CD8-positive, alpha-beta memory T cell (primary cell): ENCODE results near the gene SCN5A. TPM values are rescaled to one million over a fixed set of nuclear protein-coding genes. Genes with fewer than 3 reads are reported as not detected.

Experiments
- CTCF ChIA-PET: fragments of 350-600 bp; sonication (Branson Sonifier 250); formaldehyde crosslinking; loops from one replicate; lab custom pipeline; 2021; ENCODE audit warnings: antibody characterized with exemption; lab: Charles Lee
- POLR2A ChIA-PET: fragments of 350-600 bp; sonication (Branson Sonifier 250); formaldehyde crosslinking; loops from one replicate; lab custom pipeline; 2021; ENCODE audit warnings: antibody characterized with exemption; lab: Charles Lee
- DNase-seq, 5 donors: peaks; one replicate each; pipeline versions ENCODE4 v3.0.0 to v3.0.0-alpha.2; 2020 to 2022; ENCODE audit warnings: mixed read lengths in 1 of 5
- H3K27ac ChIP-seq: one replicate; pipeline ENCODE4 v1.7.0; 2013; ENCODE audit warnings: low read depth, mild to moderate bottlenecking, low read length, moderate library complexity
- H3K27me3 ChIP-seq: 2 replicates; pipeline ENCODE4 v1.7.0; 2013; ENCODE audit warnings: low read length, mild to moderate bottlenecking; ENCODE audit not compliant: insufficient read depth, poor library complexity, severe bottlenecking
- H3K36me3 ChIP-seq: 2 replicates; pipeline ENCODE4 v1.7.0; 2013; ENCODE audit warnings: mild to moderate bottlenecking, low read length, moderate library complexity; ENCODE audit not compliant: insufficient read depth
- H3K4me1 ChIP-seq: 2 replicates; pipeline ENCODE4 v1.7.0; 2013; ENCODE audit warnings: mild to moderate bottlenecking, low read length, moderate library complexity; ENCODE audit not compliant: insufficient read depth
- H3K4me3 ChIP-seq: 2 replicates; pipeline ENCODE4 v1.7.0; 2013; ENCODE audit warnings: mild to moderate bottlenecking, low read length
- H3K9me3 ChIP-seq: 2 replicates; pipeline ENCODE4 v1.7.0; 2013; ENCODE audit warnings: mild to moderate bottlenecking, low read length
- H3K27ac Mint-ChIP-seq, 8 donors: one replicate each; pipeline ENCODE4 v1.8.0; 2020 to 2021; ENCODE audit warnings: mixed read lengths in 8 of 8, mild to moderate bottlenecking in 6 of 8, inconsistent platforms in 3 of 8, moderate library complexity in 3 of 8
- H3K27me3 Mint-ChIP-seq, 2 donors: one replicate each; pipeline ENCODE4 v1.8.0; 2020 to 2021; ENCODE audit warnings: mixed read lengths in 2 of 2, mild to moderate bottlenecking in 1 of 2, moderate library complexity in 1 of 2
- H3K36me3 Mint-ChIP-seq, 3 donors: one replicate each; pipeline ENCODE4 v1.8.0; 2020 to 2021; ENCODE audit warnings: mixed read lengths in 3 of 3, inconsistent platforms in 1 of 3, mild to moderate bottlenecking in 1 of 3
- H3K4me1 Mint-ChIP-seq, 3 donors: one replicate each; pipeline ENCODE4 v1.8.0; 2020 to 2021; ENCODE audit warnings: mixed read lengths in 3 of 3, inconsistent platforms in 1 of 3, mild to moderate bottlenecking in 1 of 3
- H3K4me3 Mint-ChIP-seq, 7 donors: one replicate each; pipeline ENCODE4 v1.8.0; 2020 to 2021; ENCODE audit warnings: mixed read lengths in 7 of 7, mild to moderate bottlenecking in 6 of 7, moderate library complexity in 4 of 7, inconsistent platforms in 2 of 7
- H3K9me3 Mint-ChIP-seq, 5 donors: one replicate each; pipeline ENCODE4 v1.8.0; 2020 to 2022; ENCODE audit warnings: mixed read lengths in 5 of 5, mild to moderate bottlenecking in 3 of 5, moderate library complexity in 2 of 5, inconsistent platforms in 1 of 5
- polyA plus RNA-seq: library from polyadenylated mRNA; unstranded; fragments of 300-500 nt; fragmentation: Illumina TruSeq; gene quantifications from one replicate; pipeline ENCODE4 v1.2.3, GENCODE V29; 2021
- total RNA-seq, 2 experiments: library from RNA; stranded (reverse); gene quantifications; one replicate each; pipeline ENCODE4 v1.2.3, GENCODE V29; 2021

SCN5A gene
- total and polyA plus RNA-seq, 3 experiments from 2014 or later, result 0.33 to 0.47 TPM; not detected in 1

DNA sequence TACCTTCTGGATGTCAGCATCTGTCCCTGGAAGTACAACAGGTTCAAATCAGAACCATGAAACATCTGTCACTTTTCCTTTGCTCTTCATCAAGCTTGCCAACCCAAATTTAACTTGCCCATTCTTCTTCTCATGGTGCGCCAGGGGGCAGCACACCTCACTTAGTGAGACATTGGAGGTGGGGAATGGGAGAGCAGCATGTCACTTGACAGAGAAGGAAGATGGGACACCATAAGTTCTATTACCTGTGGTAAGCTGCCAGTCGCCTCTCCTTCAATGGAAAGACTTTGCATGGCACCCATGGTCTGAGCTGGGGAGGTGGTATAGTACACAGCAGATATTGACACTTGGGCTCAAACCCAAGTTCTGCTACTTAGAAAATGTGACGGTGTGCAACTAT, 2.9 kb downstream of the SCN5A start:
- no peaks in the 10 kb centered on the region for H3K9me3 ChIP-seq
- no peak overlapping the region for H3K4me3 ChIP-seq

GRCh38 chr3:38646062-38646461, 3.4 kb downstream of the SCN5A start:
- Histone ChIP-seq H3K4me1 (peaks cover 12% of the 10 kb centered on the region), H3K36me3 (no peaks in the 10 kb centered on the region), H3K9me3 (no peaks in the 10 kb centered on the region), H3K27me3 (peaks cover 25% of the 10 kb centered on the region), H3K4me3 (no peak overlapping the region), H3K27ac (no peak overlapping the region)
- H3K36me3 Mint-ChIP-seq, result no peaks in the 10 kb centered on the region
- peaks cover 5 to 16% of the 10 kb centered on the region in 2 donors for H3K27me3 Mint-ChIP-seq
- DNase-seq, result no peak
- H3K4me3 Mint-ChIP-seq, result no peak overlapping the region
- no peak overlapping the region for H3K27ac Mint-ChIP-seq
- ChIA-PET POLR2A (no interaction called here), CTCF (interaction anchor here (0.8 to 2.3 kb wide), 4 partner anchors 10 to 150 kb away, joined by 3 to 10 read pairs (median 4); partner anchors contain the start of gene EXOG)
- H3K4me1 Mint-ChIP-seq, result peaks cover 4 to 5% (median 5%) of the 10 kb centered on the region in 3 donors
- H3K9me3 Mint-ChIP-seq, result no peaks in the 10 kb centered on the region

More for the DNA sequence above, 2.9 kb downstream of the SCN5A start:
- peaks cover 5 to 18% of the 10 kb centered on the region in 2 donors for H3K27me3 Mint-ChIP-seq
- H3K27ac Mint-ChIP-seq, result no peak overlapping the region
- H3K27me3 ChIP-seq, result peaks cover 25% of the 10 kb centered on the region
- no peak for DNase-seq
- H3K36me3 Mint-ChIP-seq, result no peaks in the 10 kb centered on the region
- POLR2A ChIA-PET, result no interaction called here
- no peak overlapping the region for H3K27ac ChIP-seq
- no peaks in the 10 kb centered on the region for H3K36me3 ChIP-seq
- H3K4me1 ChIP-seq, result peaks cover 13% of the 10 kb centered on the region
- peaks cover 4 to 6% (median 5%) of the 10 kb centered on the region in 3 donors for H3K4me1 Mint-ChIP-seq
- CTCF ChIA-PET, result interaction anchor here (0.8 to 2.3 kb wide), 6 partner anchors 9 to 161 kb away, joined by 3 to 10 read pairs (median 4); partner anchors contain the start of gene EXOG
- no peak overlapping the region for H3K4me3 Mint-ChIP-seq
- no peaks in the 10 kb centered on the region for H3K9me3 Mint-ChIP-seq

DNA sequence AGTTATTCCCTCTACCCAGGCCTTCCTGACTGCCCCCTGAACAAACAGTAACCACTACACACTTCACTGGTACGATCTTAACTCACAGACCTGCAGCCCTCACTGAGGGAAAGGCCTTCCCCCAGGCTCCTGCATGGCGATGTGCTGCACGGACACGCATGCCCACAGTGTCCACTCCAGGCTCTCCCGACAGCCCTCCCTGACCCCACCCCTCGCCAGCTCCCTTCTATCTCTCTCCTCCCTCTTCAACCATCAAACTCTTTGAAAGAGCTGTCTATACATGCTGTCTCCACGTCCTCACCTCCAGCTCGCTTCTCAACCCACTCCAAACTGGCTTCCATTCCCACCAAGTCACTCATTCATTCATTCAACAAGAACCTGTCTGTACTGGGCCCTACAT, 3.9 kb downstream of the SCN5A start:
- no peak overlapping the region for H3K4me3 Mint-ChIP-seq
- H3K36me3 Mint-ChIP-seq, result no peaks in the 10 kb centered on the region
- ChIA-PET POLR2A (no interaction called here), CTCF (interaction anchor here (1.2 kb wide), 1 partner anchor 15 kb away, joined by 3 read pairs; no protein-coding TSS in a partner anchor)
- no peaks in the 10 kb centered on the region for H3K9me3 ChIP-seq
- no peaks in the 10 kb centered on the region for H3K36me3 ChIP-seq
- H3K27me3 Mint-ChIP-seq, result peaks cover 5 to 16% of the 10 kb centered on the region in 2 donors
- no peak overlapping the region for H3K4me3 ChIP-seq
- peaks cover 4 to 5% (median 4%) of the 10 kb centered on the region in 3 donors for H3K4me1 Mint-ChIP-seq
- no peaks in the 10 kb centered on the region for H3K9me3 Mint-ChIP-seq
- peaks cover 25% of the 10 kb centered on the region for H3K27me3 ChIP-seq
- no peak overlapping the region for H3K27ac Mint-ChIP-seq
- peaks cover 7% of the 10 kb centered on the region for H3K4me1 ChIP-seq
- DNase-seq, result no peak
- no peak overlapping the region for H3K27ac ChIP-seq

DNA sequence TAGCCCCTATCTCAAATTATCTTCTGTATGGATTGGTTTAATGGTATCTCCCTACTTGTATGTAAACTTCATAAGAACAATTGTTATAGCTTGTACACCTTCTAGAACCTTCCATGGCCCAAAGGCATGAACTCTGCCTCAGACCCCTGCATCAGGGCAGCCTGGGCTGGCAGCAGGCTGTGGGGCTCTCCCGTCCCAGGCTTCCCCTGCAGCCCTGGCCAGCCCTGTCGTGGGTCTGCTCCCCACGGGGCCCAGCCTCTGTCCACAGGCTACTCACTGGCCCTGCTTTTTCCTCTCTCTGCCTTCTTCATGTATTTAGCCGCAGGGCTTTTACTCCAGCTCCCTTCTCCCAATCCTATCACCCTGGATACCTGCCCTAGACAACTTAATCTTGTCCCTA, 4.4 kb downstream of the SCN5A start:
- Mint-ChIP-seq H3K4me3 (no peak overlapping the region), H3K27me3 (peaks cover 5 to 16% of the 10 kb centered on the region in 2 donors), H3K4me1 (peaks cover 4 to 5% (median 4%) of the 10 kb centered on the region in 3 donors), H3K27ac (no peak overlapping the region), H3K36me3 (no peaks in the 10 kb centered on the region), H3K9me3 (no peaks in the 10 kb centered on the region)
- CTCF ChIA-PET, result interaction anchor here (1.2 kb wide), 1 partner anchor 149 kb away, joined by 3 read pairs; the partner anchor contains the start of gene EXOG
- H3K27ac ChIP-seq, result no peak overlapping the region
- POLR2A ChIA-PET, result no interaction called here
- no peaks in the 10 kb centered on the region for H3K9me3 ChIP-seq
- H3K4me1 ChIP-seq, result peaks cover 7% of the 10 kb centered on the region
- peaks cover 25% of the 10 kb centered on the region for H3K27me3 ChIP-seq
- no peak for DNase-seq
- no peaks in the 10 kb centered on the region for H3K36me3 ChIP-seq
- no peak overlapping the region for H3K4me3 ChIP-seq

DNA sequence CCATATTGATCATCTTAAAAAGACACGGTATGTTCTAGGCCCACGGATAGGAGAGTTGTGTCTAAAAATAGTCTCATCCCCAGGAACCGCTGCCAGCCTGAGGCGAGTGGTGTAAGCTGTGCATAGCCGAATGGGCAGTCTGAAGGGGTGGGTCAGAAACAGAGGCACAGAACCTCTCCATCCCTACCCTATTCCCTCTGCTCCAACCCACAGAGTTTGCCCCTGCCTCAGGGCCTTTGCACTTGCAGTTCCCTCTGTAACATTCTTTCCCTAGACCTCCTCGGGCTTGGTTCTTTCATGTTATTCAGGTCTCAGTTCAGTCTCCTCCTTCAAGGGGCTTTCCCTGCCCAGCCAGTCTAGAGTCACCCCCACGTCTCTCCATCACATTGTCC, 4.8 kb downstream of the SCN5A start:
- Histone ChIP-seq H3K27me3 (peaks cover 25% of the 10 kb centered on the region), H3K4me3 (no peak overlapping the region), H3K9me3 (no peaks in the 10 kb centered on the region), H3K4me1 (peaks cover 7% of the 10 kb centered on the region), H3K27ac (no peak overlapping the region), H3K36me3 (no peaks in the 10 kb centered on the region)
- Mint-ChIP-seq H3K27ac (no peak overlapping the region), H3K27me3 (peaks cover 5 to 16% of the 10 kb centered on the region in 2 donors), H3K9me3 (no peaks in the 10 kb centered on the region), H3K4me1 (peaks cover 4 to 5% (median 4%) of the 10 kb centered on the region in 3 donors), H3K4me3 (no peak overlapping the region), H3K36me3 (no peaks in the 10 kb centered on the region)
- no peak for DNase-seq
- CTCF ChIA-PET, result interaction anchor here (1.0 to 1.6 kb wide), 3 partner anchors 8 to 148 kb away, joined by 3 to 6 read pairs (median 4); partner anchors contain the start of gene EXOG
- POLR2A ChIA-PET, result no interaction called here

DNA sequence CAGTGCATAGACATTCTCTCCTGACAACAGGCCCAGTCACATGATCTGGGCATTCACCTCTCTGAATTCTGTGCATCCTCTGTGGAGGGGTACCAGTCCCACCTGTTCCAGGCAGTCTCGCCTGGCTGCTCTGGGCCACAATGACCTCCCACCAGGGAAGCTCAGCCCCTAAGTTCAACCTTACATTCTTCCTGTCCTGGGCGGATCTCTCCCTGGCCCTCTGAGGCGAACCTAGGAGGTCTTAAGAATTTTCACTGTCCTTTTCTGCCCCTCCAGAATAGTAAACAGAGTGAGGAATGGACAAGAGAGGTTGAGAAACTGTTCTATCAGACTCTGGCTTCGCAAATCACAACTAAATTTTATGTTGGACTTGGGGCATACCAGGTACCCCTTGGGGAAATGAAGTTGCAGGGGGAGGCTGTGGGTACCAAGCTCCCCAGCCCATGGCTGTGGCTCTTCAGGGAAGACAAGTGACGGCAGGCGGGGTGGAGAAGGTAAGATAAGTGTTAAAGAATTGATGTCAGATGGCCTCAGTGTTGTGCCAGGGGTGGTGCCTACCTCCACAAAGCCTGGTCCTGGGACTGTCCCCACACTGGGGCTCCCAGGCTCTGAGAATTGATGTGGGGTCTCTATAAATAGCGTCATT, 5.3 kb downstream of the SCN5A start:
- Mint-ChIP-seq H3K4me3 (no peak overlapping the region), H3K27me3 (peaks cover 5 to 16% of the 10 kb centered on the region in 2 donors), H3K36me3 (no peaks in the 10 kb centered on the region), H3K4me1 (peaks cover 4 to 5% (median 4%) of the 10 kb centered on the region in 3 donors), H3K27ac (peak overlapping the region in 1 of 8 donors; percentile 12), H3K9me3 (no peaks in the 10 kb centered on the region)
- Histone ChIP-seq H3K9me3 (no peaks in the 10 kb centered on the region), H3K36me3 (no peaks in the 10 kb centered on the region), H3K27me3 (peaks cover 25% of the 10 kb centered on the region), H3K4me3 (no peak overlapping the region), H3K27ac (no peak overlapping the region), H3K4me1 (peaks cover 7% of the 10 kb centered on the region)
- POLR2A ChIA-PET, result no interaction called here
- no peak for DNase-seq
- CTCF ChIA-PET, result interaction anchor here (1.0 to 1.6 kb wide), 3 partner anchors 9 to 148 kb away, joined by 3 to 6 read pairs (median 4); partner anchors contain the start of gene EXOG

DNA sequence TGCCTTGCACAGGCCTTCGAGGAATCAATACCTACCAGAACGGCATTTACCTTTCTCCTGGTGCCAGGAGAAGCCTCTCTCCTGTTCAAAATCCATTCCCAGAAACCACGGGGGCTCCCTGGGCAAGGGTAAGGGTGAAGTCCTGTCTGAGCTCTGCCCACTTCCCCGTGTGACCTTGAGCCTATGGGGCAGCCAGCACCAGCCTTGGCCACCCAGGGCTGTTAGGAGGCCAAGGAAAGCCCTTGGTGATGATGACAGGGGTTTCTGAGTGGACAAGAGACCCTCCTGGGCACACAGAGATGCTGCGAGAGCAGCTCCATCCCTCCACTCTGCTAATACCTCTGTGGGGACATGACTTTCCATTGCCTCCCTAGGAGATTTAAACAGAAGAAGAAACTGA, 5.9 kb downstream of the SCN5A start:
- no peak for DNase-seq
- no peaks in the 10 kb centered on the region for H3K9me3 ChIP-seq
- H3K27ac ChIP-seq, result no peak overlapping the region
- ChIA-PET POLR2A (no interaction called here), CTCF (interaction anchor here (1.0 to 1.6 kb wide), 2 partner anchors 9 to 122 kb away, joined by 4 to 6 read pairs; no protein-coding TSS in a partner anchor)
- peaks cover 1% of the 10 kb centered on the region for H3K4me1 ChIP-seq
- H3K4me3 ChIP-seq, result no peak overlapping the region
- Mint-ChIP-seq H3K4me1 (peaks cover 2% of the 10 kb centered on the region in 3 donors), H3K36me3 (no peaks in the 10 kb centered on the region), H3K27me3 (peaks cover 4 to 14% of the 10 kb centered on the region in 2 donors), H3K27ac (no peak overlapping the region), H3K4me3 (no peak overlapping the region), H3K9me3 (no peaks in the 10 kb centered on the region)
- H3K27me3 ChIP-seq, result peaks cover 19% of the 10 kb centered on the region
- no peaks in the 10 kb centered on the region for H3K36me3 ChIP-seq

DNA sequence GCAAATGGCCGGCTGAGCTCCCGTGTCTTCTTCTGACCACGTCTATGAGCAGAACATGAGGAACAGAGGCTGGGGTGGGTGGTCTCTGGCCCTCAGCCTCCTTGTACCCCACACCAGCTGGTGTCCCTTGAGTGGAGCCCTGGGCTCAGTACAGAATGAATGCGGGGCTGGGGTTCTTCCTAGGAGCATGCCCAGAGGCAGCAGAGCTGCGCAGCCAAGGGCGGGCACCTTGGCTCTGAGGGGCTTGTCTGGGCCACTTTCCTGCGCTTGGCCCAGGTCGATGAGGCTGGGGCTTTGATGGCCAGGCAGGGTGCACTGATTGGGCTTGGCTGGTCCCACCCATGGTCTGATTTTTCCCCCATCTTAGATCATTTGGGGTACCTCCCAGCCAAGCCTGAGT, 6.4 kb downstream of the SCN5A start:
- ChIA-PET POLR2A (no interaction called here), CTCF (interaction anchor here (1.6 kb wide), 1 partner anchor 122 kb away, joined by 6 read pairs; no protein-coding TSS in a partner anchor)
- Histone ChIP-seq H3K27ac (no peak overlapping the region), H3K4me3 (no peak overlapping the region), H3K27me3 (peaks cover 14% of the 10 kb centered on the region), H3K4me1 (no peaks in the 10 kb centered on the region), H3K36me3 (no peaks in the 10 kb centered on the region), H3K9me3 (no peaks in the 10 kb centered on the region)
- Mint-ChIP-seq H3K4me1 (no peaks in the 10 kb centered on the region), H3K27me3 (peaks cover 3 to 11% of the 10 kb centered on the region in 2 donors), H3K9me3 (no peaks in the 10 kb centered on the region), H3K36me3 (no peaks in the 10 kb centered on the region), H3K27ac (no peak overlapping the region), H3K4me3 (peak overlapping the region in 1 of 7 donors; percentile 34)
- DNase-seq, result no peak
